Measurements from ENCODE around the gene RABEPK. TPM values are rescaled to one million over a fixed set of nuclear protein-coding genes. Genes with fewer than 3 reads are reported as not detected.

RABEPK gene
- total RNA-seq, 4 donors from 2014 or later: 11.9 to 20.7 (median 16.2) TPM

- no peak for TF ChIP-seq CTCF (IDR thresholded peaks at IDR 0.05; ENCODE audit: low read depth)
Observed at GRCh38 chr9:125240649-125240999, 40.3 kb downstream of the RABEPK start.

GRCh38 chr9:125241000-125241862 lies 40.9 kb downstream of the RABEPK start, which contains the start of gene HSPA5:
HSPA5 (minus strand) TSS chr9:125241343; CDS start chr9:125241126, 217 bp downstream.
- TF ChIP-seq CTCF (IDR thresholded peaks at IDR 0.05; ENCODE audit: low read depth): no peak

- no peak for TF ChIP-seq CTCF (IDR thresholded peaks at IDR 0.05; ENCODE audit: low read depth)
Observed at GRCh38 chr9:125241863-125242739, 41.8 kb downstream of the RABEPK start.

GRCh38 chr9:125243792-125244260 lies 43.5 kb downstream of the RABEPK start:
- no peak for TF ChIP-seq CTCF (IDR thresholded peaks at IDR 0.05; ENCODE audit: low read depth)

GRCh38 chr9:125246261-125246667 lies 45.9 kb downstream of the RABEPK start:
- TF ChIP-seq CTCF (IDR thresholded peaks at IDR 0.05; ENCODE audit: low read depth): no peak

- TF ChIP-seq CTCF (IDR thresholded peaks at IDR 0.05; ENCODE audit: low read depth): no peak
Observed at GRCh38 chr9:125254231-125254630, 53.9 kb downstream of the RABEPK start.
